Mucosa of gallbladder (tissue), 1 donor: ENCODE data around the gene NEURL1. TPM values are rescaled to one million over a fixed set of nuclear protein-coding genes. Genes with fewer than 3 reads are reported as not detected.
"Not testable (repeated sequence)": the region's sequence is repeated elsewhere in the genome, so short reads cannot be mapped to it uniquely, and the experiment has no call there.

Experiments used
- DNase-seq: peaks from one replicate; pipeline ENCODE4 v3.0.0-alpha.2; 2020; ENCODE audit warnings: low spot score
- total RNA-seq: library from RNA; stranded (reverse); gene quantifications from one replicate; pipeline ENCODE4 v1.2.1, GENCODE V29; 2021
- donor health status: DM: no; HTN: no; CAD: no.

Gene NEURL1
- total RNA-seq, 1 donor from 2014 or later = 4.9 TPM

GRCh38 chr10:103493916-103494877 lies 692 bp downstream of the NEURL1 start:
- DNase-seq = no peak

GRCh38 chr10:103495321-103495720 lies 1.8 kb downstream of the NEURL1 start:
- DNase-seq = no peak

- DNase-seq = no peak
These were observed 3.8 kb downstream of the NEURL1 start for GRCh38 chr10:103497161-103497915.

- no peak for DNase-seq
These were observed 5.6 kb downstream of the NEURL1 start for GRCh38 chr10:103498936-103499638.

GRCh38 chr10:103499881-103500280 lies 6.4 kb downstream of the NEURL1 start:
- no peak for DNase-seq

GRCh38 chr10:103500481-103500880 lies 7.0 kb downstream of the NEURL1 start:
- no peak for DNase-seq

- DNase-seq = no peak
These were observed 7.7 kb downstream of the NEURL1 start for GRCh38 chr10:103501186-103501585.

- no peak for DNase-seq
These were observed 9.6 kb downstream of the NEURL1 start for GRCh38 chr10:103502849-103503660.

- DNase-seq = not testable (repeated sequence)
These were observed 10.3 kb downstream of the NEURL1 start for GRCh38 chr10:103503777-103504176.

GRCh38 chr10:103504181-103504783 lies 10.8 kb downstream of the NEURL1 start:
- no peak for DNase-seq

- no peak for DNase-seq
These were observed 12.6 kb downstream of the NEURL1 start for GRCh38 chr10:103506061-103506460.

- DNase-seq = no peak
These were observed 14.0 kb downstream of the NEURL1 start for GRCh38 chr10:103507235-103508191.

GRCh38 chr10:103510046-103510685 lies 16.7 kb downstream of the NEURL1 start:
- no peak for DNase-seq

- DNase-seq = no peak
These were observed 17.6 kb downstream of the NEURL1 start for GRCh38 chr10:103510791-103511752.

- no peak for DNase-seq
These were observed 18.7 kb downstream of the NEURL1 start for GRCh38 chr10:103512166-103512565.

GRCh38 chr10:103512591-103513379 lies 19.3 kb downstream of the NEURL1 start:
- DNase-seq = peak; percentile 48
